OCI-M2 (cell line): ENCODE measurements around the gene RANGAP1.
"Not testable (repeated sequence)": the region's sequence is repeated elsewhere in the genome, so short reads cannot be mapped to it uniquely, and the experiment has no call there.

Experiments
- DNase-seq: peaks from one replicate; lab custom pipeline; 2025; ENCODE audit not compliant: unreplicated experiment; lab: John Stamatoyannopoulos, UW

RANGAP1 gene

DNA sequence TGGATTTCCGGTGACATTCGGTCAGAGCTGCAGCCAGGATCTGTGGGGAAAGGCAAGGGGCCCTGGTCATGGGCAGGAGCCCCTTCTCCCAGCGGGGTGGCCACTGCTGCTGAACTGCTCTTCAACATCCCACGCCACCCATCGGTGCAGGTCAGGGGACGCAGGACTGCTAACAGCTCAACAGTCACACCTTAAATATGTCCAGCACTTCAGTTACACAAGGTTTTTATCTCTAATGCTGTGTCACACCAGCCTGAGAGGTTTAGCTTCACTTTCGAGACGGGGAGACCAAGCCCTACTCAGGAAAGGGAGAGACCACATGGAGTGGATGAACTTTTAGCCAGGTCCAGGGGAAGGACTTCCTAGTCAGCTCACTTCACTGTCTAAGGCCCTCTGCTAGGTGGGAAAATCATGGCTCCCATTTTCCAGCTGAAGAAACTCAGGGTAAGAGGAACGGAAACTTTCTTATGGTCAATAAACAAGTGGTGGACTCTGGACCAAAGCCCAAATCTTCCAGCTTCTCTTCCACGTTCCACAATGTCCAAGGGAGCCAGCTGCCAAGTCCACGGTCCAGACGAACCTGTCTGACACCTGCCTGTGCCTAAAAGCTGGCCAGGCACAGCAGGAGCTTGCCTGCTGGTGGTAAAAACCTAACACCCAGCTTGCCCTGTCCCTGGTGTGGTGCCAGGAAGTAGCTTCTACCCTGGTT is 24.3 kb downstream of the RANGAP1 start:
- DNase-seq = no peak

DNA sequence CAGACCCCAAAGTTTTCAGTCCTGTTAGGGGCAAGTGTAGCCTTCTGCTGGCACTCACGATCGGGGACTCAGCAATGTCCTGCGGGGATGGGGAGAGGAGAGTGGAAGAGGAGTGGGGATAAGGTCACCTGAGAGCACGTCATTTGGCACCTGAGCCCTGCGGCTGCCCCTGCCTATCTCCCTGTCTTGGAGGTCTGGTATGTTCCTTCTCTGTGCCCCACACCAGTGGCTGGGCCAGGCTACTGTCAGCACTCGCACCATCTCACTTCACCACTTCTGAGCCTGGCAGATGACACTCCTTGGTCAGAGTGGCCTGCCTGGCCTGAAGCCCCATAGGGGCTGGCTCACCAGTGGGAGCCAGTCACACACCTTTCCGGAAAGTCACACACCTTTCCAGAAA is 25.1 kb downstream of the RANGAP1 start:
- no peak for DNase-seq

DNA sequence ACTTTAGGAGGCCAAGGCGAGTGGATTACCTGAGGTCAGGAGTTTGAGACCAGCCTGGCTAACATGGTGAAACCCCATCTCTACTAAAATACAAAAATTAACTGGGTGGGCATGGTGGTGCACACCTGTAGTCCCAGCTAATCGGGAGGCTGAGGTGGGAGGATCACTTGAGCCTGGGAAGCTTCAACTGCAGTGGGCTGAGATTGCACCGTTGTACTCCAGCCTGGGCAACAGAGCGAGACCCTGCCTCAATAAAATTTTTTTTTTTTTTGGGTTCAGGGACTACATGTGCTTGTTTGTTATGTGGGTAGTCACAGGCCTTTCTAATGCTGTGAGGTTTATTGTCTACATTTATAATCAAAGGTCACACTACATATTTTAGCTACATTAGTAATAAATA is 26.2 kb downstream of the RANGAP1 start:
- DNase-seq = not testable (repeated sequence)

DNA sequence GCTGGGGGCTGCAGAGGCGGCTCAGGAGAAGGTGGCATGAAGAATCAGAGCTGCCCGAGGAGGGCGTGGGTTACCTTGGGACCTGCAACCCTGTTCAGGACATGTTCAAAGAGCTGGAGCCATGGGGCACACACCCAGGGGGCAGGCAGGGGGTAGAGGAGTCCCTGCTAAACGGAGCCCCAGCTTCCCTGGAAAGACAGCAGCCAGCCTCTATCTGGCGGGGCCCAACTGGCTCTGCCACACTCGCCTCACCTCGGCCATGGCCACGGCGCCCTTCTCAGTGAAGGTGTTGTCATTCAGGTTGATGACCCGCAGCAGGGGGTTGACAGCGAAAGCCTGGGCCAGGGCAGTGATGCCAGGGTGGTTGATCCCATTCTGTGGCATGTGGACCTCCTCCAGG is 28.3 kb downstream of the RANGAP1 start:
- DNase-seq = no peak

DNA sequence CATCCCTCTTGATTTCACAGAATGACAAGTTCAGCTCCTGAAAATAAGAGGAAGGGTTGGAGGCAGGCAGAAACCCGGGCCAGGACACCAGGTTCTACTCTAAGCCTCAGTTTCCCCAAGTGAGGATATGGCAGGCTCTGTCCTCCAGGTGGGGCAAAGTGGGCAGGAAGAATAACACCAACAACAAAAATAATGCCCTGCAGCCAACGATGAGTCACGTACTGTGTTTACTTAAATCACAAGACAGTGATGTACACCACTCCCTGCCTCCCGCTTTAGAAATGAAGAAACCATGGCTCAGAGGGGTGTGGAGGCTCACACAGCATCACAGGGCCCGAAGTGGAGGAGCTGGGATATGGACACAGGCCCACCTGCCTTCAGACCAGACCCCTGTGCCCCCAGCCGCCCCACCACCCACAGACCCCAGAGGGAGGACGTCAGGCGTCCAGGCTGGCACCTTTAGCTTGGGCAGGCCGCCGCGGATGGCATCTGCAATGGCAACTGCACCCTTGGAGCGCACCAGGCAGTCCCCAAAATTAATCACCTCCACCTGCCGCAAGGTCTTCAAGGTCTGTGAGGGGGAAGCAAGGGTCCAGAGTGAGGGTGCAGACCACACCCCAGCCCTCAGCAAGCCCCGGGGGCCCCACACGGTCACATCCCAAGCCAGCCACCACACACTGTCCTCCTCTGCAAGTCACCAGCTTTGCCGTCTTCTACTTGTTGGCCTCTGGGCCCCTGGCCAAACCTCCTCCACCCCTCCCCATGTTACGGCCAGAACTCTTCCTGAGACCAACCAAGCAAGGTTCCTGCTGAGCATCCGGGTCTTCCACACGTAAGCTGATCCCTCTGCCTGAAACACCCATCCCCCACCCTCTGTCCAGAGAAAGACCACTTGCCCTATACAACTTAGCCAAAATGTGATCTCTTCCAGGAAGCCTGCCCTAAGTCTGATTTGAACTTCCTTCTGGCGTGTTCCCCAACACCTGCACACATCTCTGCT is 29.4 kb downstream of the RANGAP1 start:
- no peak for DNase-seq

DNA sequence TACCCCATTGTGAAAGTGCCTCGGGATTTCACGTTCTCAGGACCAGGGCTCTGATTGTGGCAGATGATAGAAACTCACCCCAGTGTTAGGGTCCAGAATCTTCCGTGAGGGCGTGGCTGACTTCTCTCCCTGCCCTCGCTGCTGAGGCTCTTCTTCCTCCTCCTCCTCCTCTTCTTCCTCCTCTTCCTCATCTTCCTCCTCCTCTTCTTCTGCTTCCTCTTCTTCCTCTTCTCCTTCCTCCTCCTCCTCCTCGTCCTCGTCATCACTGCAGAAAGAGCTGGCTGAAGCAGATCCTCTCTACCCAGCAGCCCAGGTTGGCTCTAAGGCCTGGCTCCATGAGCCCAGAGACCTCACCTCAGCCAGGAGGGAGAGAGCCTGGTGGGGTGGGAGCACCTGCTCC is 31.8 kb downstream of the RANGAP1 start:
- DNase-seq = no peak

DNA sequence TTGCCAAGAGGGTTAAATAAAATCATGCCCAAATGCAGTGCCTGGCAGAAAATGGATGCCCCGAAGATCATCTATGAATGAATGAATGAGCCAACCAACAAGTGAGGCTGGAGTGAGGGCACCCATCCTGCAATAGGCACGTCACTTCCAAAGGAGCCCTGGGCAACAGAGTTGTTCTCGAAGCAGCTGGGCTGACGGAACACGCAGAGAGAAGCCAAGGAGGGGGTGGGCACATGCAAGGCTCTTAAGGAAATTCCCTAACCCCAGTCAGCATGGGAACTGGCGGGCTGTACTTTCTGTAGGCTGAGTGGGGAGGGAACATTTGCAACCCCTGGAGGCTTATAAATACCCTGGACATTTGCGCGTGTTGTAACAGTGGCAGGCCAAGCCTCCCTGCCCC is 33.6 kb downstream of the RANGAP1 start:
- DNase-seq = no peak

DNA sequence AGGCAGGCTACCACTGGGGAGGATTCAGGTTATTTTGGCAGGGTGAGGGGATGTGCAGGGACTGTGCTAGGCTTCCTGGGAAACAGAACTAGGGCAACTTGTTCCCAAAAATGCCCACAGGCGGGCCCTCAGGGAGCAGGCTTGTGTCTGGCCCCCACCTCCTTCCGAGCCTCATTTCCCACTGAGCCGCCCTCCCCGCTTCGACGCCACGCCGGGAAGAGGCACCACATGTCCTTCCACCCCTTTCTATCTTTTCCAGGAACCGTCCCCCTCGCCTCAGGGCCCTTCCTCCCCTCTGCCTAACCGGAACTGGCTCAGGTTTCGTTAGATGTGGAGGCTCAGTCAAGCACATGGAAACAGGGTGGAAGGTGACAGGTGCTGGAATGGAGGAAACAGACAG is 35.9 kb downstream of the RANGAP1 start:
- DNase-seq = no peak

DNA sequence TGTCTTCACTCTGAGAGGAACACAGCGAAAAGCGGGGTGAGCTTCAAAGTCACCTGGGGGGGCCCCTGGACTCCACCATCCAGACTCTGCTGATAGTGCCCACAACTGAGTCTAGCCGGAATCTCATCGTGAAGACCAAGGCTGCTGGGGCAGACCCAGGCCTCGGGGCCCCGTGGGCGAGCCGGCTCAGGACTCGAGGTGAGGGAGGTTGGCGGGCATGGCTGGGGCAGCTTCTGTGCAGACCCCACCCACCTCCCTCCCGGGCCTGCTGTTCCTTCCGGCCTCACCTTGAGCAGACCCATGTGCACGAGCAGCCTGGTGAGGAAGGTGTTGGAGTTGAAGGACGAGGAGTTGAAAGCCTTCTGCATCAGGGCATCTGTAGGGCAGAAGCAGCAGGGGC is 36.5 kb downstream of the RANGAP1 start:
- no peak for DNase-seq

DNA sequence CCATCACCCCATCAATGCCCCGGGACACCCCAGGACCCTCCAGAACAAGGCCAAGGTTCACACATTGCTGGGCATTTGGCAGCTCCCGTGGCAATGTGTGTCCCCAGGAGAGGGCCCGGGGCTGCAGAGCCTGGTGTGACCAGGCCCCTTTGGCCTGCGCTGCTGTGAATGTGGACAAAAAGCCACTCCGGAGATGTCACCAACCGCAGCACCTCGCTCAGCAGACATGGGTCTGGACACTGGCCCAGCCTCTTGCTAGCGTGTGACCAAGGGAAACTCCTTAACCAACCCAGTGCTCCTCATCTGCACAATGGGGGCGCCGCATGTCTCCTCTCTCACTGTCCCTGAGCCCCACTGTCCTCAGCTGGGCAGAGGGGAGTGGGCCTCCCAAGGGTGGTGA is 37.2 kb downstream of the RANGAP1 start:
- no peak for DNase-seq

DNA sequence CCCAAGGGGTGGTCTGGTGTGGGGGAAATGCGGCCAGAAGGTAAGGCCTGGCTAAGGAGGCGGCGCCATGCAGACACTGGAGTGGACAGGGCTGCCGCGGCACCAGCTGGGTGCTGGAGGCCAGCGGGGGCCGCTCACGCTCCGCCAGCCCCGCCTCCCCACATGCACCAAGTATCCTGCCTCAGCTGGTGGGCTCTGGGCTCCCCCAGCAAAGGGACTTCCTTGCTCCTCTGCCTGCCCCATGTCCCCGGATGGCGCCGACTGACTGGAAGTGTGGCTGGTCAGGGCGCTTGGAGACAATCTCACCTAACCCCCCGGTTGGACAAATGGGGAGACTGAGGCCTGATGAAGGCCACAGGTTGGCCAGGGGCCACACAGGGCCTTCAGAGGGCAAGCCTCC is 37.7 kb downstream of the RANGAP1 start:
- no peak for DNase-seq

DNA sequence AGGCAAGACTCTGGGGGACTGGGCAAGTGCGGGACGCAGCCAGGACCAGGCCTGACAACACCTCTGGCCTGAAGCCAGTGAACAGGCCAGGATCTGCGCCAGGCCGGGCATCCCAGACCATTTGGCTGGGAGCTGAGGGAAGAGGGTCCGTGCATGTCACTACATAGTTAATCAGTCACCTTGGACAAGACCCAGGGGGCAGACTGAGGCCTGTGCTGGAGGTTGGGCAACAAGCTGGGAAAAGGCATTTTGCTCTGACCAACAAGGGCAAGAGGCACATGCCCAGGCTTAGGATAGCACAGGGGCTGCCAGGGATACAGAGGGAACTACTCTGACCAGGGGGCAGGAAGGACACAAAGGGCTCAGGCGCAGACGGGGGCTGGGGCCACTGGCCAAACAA is 38.3 kb downstream of the RANGAP1 start:
- DNase-seq = no peak

DNA sequence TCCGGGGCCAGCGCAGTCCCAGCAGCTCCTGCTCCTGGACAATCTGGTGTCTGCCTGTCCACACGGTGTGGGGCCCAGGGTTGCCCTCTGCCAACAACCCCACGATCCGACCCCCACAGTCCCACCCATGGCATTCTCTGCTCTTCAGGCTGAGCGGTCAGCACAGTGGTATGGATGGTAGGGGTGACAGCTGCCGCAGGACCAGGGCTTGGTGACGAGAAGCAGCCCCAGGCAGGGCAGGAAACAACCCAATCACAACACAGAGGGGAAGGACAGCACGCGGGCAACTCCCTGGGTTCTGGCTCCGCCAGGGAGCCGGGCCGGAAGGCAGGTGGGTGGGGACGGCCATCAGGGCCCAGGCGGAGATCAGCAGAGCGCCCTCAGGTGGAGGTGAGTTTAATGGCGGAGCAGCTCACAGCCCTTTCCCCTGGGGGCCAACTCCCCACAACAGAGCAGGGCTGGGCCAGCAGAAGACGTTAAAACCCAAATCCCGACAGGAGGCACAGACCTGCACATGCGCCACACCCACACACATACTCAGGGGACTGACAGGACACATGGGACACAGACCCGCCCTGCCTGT is 40.0 kb downstream of the RANGAP1 start:
- DNase-seq = no peak

DNA sequence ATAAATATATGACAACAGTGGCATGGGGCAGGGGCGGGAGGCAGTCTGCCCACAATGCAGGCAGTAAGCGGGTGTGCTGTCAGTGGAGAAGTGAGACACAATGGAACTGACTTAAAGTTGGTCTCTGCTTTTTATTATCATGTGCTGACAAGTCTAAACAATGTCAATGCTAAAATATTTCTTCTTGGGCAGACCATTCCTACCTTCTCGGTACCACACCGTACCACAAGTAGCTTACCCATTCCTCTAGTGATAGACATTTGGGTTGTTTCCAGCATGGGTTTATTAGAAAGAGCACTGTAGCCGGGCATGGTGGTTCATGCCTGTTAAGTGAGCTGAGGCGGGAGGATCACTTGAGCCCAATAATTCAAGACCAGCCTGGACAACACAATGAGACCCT is 42.6 kb downstream of the RANGAP1 start:
- DNase-seq = no peak

DNA sequence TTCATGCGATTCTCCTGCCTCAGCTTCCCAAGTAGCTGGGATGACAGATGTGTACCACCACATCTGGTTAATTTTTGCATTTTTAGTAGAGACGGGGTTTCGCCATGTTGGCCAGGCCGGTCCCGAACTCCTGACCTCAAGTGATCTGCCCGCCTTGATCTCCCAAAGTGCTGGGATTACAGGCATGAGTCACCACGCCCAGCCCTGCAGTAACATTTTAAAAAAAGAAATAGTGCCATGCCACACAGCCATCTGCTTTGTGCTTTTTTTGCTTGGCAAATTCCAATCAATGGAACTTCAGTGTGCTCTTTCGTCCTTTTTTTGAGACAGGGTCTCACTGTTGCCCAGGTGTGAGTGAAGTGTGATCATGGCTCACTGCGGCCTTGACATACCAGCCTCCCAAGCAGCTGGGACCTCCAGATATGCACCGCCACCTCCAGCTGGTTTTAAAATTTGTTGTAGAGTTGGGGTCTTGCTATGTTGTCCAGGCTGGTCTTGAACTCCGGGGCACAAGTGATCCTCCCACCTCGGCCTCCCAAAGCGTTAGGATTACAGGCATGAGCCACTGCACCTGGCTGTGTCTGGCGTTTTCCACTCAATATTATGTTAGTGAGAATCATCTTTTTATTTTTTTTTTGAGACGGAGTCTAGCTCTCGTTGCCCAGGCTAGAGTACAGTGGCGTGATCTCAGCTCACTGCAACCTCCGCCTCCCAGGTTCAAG is 43.4 kb downstream of the RANGAP1 start:
- no peak for DNase-seq

DNA sequence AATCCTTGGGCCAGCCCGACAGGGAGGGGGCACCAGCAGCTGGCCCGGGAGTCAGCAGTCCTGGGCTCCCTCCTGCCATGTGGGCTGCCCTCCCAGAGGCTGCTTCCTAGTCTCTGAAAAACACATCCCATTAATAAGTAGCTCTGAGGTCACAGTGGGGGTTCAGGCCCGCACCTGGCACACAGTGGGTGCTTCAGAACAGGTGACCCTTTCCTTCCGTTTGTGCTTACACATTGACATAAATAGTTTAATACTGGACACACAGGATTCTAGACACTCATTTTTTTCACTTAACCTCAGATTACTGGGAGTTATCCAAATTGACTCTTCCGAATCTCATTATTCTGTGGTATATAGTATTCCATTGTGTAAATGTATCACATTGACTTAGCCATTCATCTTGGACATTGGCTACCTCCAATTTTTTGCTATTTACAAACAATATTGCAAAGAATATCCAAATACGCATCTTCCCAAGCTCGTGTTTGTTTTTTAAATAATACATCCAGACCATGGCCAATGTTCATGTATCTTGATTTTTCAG is 44.8 kb downstream of the RANGAP1 start:
- DNase-seq = no peak

DNA sequence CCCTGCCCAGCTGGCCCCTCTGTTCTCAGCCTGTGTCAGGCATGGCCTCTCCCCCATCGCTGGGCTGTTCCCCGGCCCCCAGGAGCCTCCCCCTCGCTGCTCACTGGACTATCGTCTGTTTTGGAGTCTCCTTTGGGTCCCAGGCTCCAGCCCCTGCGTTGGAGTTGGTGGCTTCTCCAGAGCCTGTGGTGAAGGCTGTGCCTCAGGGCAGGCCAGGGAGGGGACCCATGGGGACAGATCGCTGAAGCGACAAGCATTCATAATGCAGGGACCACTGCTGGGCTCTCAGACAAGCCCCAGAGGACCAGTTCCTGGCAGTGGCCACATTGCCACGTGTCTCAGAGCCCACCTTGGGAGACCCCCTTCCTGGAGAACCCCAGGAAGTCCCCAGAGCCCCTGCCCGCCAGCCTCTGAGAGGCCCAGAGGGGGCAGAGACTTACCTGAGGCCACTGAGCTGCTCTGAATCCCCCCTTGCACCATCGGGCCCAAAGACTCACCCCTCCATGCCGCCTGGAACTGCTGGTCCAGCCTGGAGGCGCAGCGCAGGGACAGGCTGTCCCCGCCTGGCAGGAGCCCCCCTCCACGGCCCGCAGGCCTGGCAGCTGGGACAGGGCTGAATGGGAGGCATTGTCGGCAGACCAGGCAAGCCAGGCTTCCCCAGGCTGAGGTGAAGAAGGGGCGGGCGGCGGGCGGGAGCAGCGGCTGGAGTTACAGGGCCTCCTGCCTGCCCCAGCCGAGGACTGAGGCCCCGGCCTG is 45.4 kb downstream of the RANGAP1 start, which contains the start of gene CHADL:
Gene CHADL (minus strand): TSS at position 555 of the 756 bp plus-strand sequence. CDS start 50 bp downstream, at position 505.
- no peak for DNase-seq

DNA sequence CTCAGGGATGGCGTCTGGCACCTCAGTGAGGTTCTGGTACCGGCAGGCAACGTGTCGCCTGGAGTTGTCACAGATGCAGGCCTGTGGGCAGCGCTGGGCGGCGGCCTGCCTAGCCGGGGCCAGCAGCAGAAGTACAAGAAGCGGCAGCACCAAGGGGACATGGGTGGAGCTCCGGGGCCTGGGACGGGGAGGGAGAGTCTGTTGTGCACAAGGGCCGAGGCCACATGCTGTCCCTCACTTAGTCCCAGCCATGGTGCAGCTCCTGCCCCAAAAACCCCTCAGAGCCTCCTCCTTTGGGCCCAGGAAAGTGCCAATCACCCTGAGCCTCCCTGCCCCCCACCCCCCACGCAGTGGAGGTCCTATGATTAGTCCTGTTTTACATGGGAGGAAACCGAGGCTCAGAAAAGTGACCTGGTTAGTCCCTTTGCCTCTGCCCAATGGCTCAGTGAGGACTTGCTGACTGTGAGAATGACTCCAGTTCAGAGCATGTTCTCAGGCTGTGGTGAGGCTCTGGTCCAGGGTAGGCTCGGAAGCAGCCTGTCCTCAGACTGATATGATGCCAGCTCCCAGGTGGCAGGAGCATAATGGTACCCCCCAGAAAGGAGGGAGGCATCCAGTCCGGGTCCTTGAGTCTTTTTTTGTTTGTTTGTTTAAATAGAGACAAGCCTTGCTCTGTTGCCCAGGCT is 46.4 kb downstream of the RANGAP1 start:
- DNase-seq = no peak
